Measurements from ENCODE around the gene CDCA4. TPM values are rescaled to one million over a fixed set of nuclear protein-coding genes. Genes with fewer than 3 reads are reported as not detected.
"Not testable (repeated sequence)": the region's sequence is repeated elsewhere in the genome, so short reads cannot be mapped to it uniquely, and the experiment has no call there.

The CDCA4 gene
- total and polyA plus RNA-seq, 5 donors from 2014 or later = 12.8 to 16.7 (median 15.3) TPM

GRCh38 chr14:105039458-105040205, 18.7 kb upstream of the CDCA4 start:
- H3K4me3 Mint-ChIP-seq = no peak overlapping the region
- no peaks in the 10 kb centered on the region for H3K36me3 Mint-ChIP-seq
- peaks cover 0 to 2% (median 0%) of the 10 kb centered on the region in 7 donors for H3K9me3 Mint-ChIP-seq
- H3K36me3 ChIP-seq (ENCODE audit: control insufficient read depth, insufficient read depth, low read length) = no peaks in the 10 kb centered on the region
- H3K9me3 ChIP-seq (ENCODE audit: control insufficient read depth in 2 of 2, low read length in 2 of 2) = no peaks in the 10 kb centered on the region
- H3K4me3 ChIP-seq (ENCODE audit: low read depth, low read length) = no peak overlapping the region
- H3K27ac ChIP-seq (ENCODE audit: insufficient read depth, low read length, poor library complexity, severe bottlenecking) = no peak overlapping the region
- ATAC-seq (ENCODE audit: low read depth in 2 of 2) (no peak), DNase-seq (no peak)
- H3K27me3 Mint-ChIP-seq = no peaks in the 10 kb centered on the region
- H3K4me1 ChIP-seq (ENCODE audit: control insufficient read depth, insufficient read depth, low read length, poor library complexity, severe bottlenecking) = no peaks in the 10 kb centered on the region
- no peaks in the 10 kb centered on the region for H3K27me3 ChIP-seq (ENCODE audit: control insufficient read depth, insufficient read depth, low read length)
- no peak overlapping the region for H3K27ac Mint-ChIP-seq
- peaks cover 0 to 5% (median 1%) of the 10 kb centered on the region in 4 donors for H3K4me1 Mint-ChIP-seq

DNA sequence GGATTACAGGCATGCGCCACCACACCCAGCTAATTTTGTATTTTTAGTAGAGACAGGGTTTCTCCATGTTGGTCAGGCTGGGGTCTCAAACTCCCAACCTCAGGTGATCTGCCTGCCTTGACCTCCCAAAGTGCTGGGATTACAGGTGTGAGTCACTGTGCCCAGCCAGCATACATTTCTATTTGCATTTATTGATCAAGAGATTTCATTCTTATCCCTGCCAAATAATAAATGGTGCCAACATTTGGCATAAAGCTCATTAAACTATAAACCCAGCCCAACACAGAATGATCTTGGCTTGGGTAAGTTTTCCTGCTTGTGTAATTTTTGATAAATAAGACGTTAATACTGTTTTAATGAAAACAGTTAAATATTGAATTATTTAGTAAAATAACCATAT, 14.7 kb upstream of the CDCA4 start:
- ATAC-seq (ENCODE audit: low read depth in 2 of 2); H3K36me3 Mint-ChIP-seq; H3K36me3 ChIP-seq (ENCODE audit: control insufficient read depth, insufficient read depth, low read length); H3K9me3 Mint-ChIP-seq; H3K27ac Mint-ChIP-seq; H3K4me1 ChIP-seq (ENCODE audit: control insufficient read depth, insufficient read depth, low read length, poor library complexity, severe bottlenecking); H3K4me3 Mint-ChIP-seq; DNase-seq; H3K27me3 Mint-ChIP-seq; H3K4me3 ChIP-seq (ENCODE audit: low read depth, low read length); H3K27ac ChIP-seq (ENCODE audit: insufficient read depth, low read length, poor library complexity, severe bottlenecking); H3K9me3 ChIP-seq (ENCODE audit: control insufficient read depth in 2 of 2, low read length in 2 of 2); H3K27me3 ChIP-seq (ENCODE audit: control insufficient read depth, insufficient read depth, low read length): not testable (repeated sequence)
- H3K4me1 Mint-ChIP-seq = peaks cover 5 to 26% (median 14%) of the 10 kb centered on the region in 4 donors

GRCh38 chr14:105034315-105035039, 13.6 kb upstream of the CDCA4 start:
- H3K27ac ChIP-seq (ENCODE audit: insufficient read depth, low read length, poor library complexity, severe bottlenecking) = no peak overlapping the region
- no peak overlapping the region for H3K4me3 ChIP-seq (ENCODE audit: low read depth, low read length)
- no peaks in the 10 kb centered on the region for H3K27me3 Mint-ChIP-seq
- no peak for ATAC-seq (ENCODE audit: low read depth in 2 of 2)
- no peaks in the 10 kb centered on the region for H3K27me3 ChIP-seq (ENCODE audit: control insufficient read depth, insufficient read depth, low read length)
- no peaks in the 10 kb centered on the region for H3K36me3 ChIP-seq (ENCODE audit: control insufficient read depth, insufficient read depth, low read length)
- peaks cover 6% of the 10 kb centered on the region for H3K4me1 ChIP-seq (ENCODE audit: control insufficient read depth, insufficient read depth, low read length, poor library complexity, severe bottlenecking)
- no peaks in the 10 kb centered on the region for H3K36me3 Mint-ChIP-seq
- H3K27ac Mint-ChIP-seq = peak overlapping the region; percentile 58 to 95 (median 94)
- no peak for DNase-seq
- H3K9me3 ChIP-seq (ENCODE audit: control insufficient read depth in 2 of 2, low read length in 2 of 2) = no peaks in the 10 kb centered on the region
- peak overlapping the region; percentile 85 to 98 (median 90) for H3K4me3 Mint-ChIP-seq
- H3K9me3 Mint-ChIP-seq = peaks cover 0 to 3% (median 0%) of the 10 kb centered on the region in 7 donors
- H3K4me1 Mint-ChIP-seq = peaks cover 5 to 30% (median 16%) of the 10 kb centered on the region in 4 donors

- H3K4me3 Mint-ChIP-seq = peak overlapping the region; percentile 85 to 98 (median 90)
- H3K9me3 ChIP-seq (ENCODE audit: control insufficient read depth in 2 of 2, low read length in 2 of 2); H3K4me1 ChIP-seq (ENCODE audit: control insufficient read depth, insufficient read depth, low read length, poor library complexity, severe bottlenecking); H3K27me3 Mint-ChIP-seq; ATAC-seq (ENCODE audit: low read depth in 2 of 2); H3K36me3 ChIP-seq (ENCODE audit: control insufficient read depth, insufficient read depth, low read length); H3K9me3 Mint-ChIP-seq; H3K36me3 Mint-ChIP-seq; H3K27me3 ChIP-seq (ENCODE audit: control insufficient read depth, insufficient read depth, low read length): not testable (repeated sequence)
- Histone ChIP-seq H3K27ac (ENCODE audit: insufficient read depth, low read length, poor library complexity, severe bottlenecking) (peak overlapping the region; percentile 67), H3K4me3 (ENCODE audit: low read depth, low read length) (peak overlapping the region; percentile 92)
- peaks cover 5 to 31% (median 16%) of the 10 kb centered on the region in 4 donors for H3K4me1 Mint-ChIP-seq
- peak overlapping the region; percentile 74 to 95 (median 94) for H3K27ac Mint-ChIP-seq
- DNase-seq = peak in 2 of 3 donors; percentile 23 to 27
Measured at GRCh38 chr14:105033412-105033900, 12.6 kb upstream of the CDCA4 start.

DNA sequence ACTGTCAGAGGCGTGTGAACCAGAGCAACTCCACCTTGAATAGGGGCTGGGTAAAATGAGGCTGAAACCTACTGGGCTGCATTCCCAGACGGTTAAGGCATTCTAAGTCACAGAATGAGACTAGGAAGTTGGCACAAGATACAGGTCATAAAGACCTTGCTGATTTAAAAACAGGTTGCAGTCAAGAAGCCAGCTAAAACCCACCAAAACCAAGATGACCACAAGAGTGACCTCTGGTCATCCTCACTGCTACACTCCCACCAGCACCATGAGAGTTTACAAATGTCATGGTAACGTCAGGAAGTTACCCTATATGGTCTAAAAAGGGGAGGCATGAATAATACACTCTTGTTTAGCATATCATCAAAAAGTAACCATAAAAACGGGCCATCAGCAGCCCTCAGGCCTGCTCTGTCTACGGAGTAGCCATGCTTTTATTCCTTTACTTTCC, 11.6 kb upstream of the CDCA4 start:
- not testable (repeated sequence) for H3K36me3 ChIP-seq (ENCODE audit: control insufficient read depth, insufficient read depth, low read length); H3K4me1 ChIP-seq (ENCODE audit: control insufficient read depth, insufficient read depth, low read length, poor library complexity, severe bottlenecking); H3K27ac ChIP-seq (ENCODE audit: insufficient read depth, low read length, poor library complexity, severe bottlenecking); H3K27me3 ChIP-seq (ENCODE audit: control insufficient read depth, insufficient read depth, low read length); ATAC-seq (ENCODE audit: low read depth in 2 of 2); H3K9me3 Mint-ChIP-seq; H3K27me3 Mint-ChIP-seq; H3K36me3 Mint-ChIP-seq; H3K9me3 ChIP-seq (ENCODE audit: control insufficient read depth in 2 of 2, low read length in 2 of 2); DNase-seq
- H3K27ac Mint-ChIP-seq = peak overlapping the region in 2 of 3 donors; percentile 94 to 95
- peak overlapping the region; percentile 85 to 98 (median 90) for H3K4me3 Mint-ChIP-seq
- H3K4me3 ChIP-seq (ENCODE audit: low read depth, low read length) = peak overlapping the region; percentile 92
- H3K4me1 Mint-ChIP-seq = peaks cover 5 to 33% (median 17%) of the 10 kb centered on the region in 4 donors

DNA sequence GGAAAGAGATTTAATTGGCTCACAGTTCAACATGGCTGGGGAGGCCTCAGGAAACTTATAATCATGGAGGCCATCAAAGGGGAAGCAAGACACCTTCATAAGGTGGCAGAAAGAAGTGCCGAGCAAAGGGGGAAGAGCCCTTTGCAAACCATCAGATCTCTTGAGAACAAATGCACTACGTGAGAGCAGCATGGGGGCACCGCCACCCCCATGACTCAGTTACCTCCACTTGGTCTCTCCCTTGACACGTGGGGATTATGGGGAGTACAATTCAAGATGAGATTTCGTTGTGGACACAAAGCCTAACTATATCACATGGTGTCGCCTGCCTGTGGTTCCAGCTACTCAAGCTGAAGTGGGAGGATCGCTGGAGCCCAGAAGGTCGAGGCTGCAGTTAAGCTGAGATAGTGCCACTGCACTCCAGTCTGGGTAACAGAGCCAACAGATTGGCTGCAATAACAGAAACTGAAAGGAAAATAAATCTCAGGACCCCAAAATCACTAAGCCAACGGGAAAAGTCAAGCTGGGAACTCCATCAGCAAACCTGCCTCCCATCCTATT, 10.0 kb upstream of the CDCA4 start:
- peaks cover 12% of the 10 kb centered on the region for H3K4me1 ChIP-seq (ENCODE audit: control insufficient read depth, insufficient read depth, low read length, poor library complexity, severe bottlenecking)
- peaks cover 0 to 6% (median 0%) of the 10 kb centered on the region in 7 donors for H3K9me3 Mint-ChIP-seq

DNA sequence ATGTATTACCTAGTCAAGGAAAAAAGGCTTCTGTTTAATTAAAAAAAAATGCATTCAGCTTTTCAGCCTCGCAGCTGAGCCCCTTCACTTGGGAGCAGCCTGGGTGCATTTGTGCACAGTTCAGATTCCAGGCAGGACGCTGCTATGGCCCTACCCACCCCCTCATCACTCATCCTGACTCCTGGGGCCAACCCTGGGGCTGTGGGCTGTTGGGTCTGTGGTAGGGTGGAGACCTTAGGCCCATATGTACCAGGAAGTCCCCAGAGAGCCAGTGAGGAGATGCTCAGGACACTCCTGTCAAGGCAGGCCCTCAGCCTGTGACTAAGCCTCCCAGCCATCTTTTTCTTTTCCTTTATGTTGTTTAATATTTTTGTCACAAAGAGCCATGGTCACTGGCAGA, 9.3 kb upstream of the CDCA4 start:
- peak overlapping the region in 2 of 4 donors; percentile 15 to 52 for H3K4me3 Mint-ChIP-seq
- H3K9me3 Mint-ChIP-seq = peaks cover 0 to 6% (median 0%) of the 10 kb centered on the region in 7 donors
- H3K27me3 Mint-ChIP-seq = no peaks in the 10 kb centered on the region
- H3K36me3 Mint-ChIP-seq = peaks cover 6% of the 10 kb centered on the region
- Histone ChIP-seq H3K4me1 (ENCODE audit: control insufficient read depth, insufficient read depth, low read length, poor library complexity, severe bottlenecking) (peaks cover 19% of the 10 kb centered on the region), H3K4me3 (ENCODE audit: low read depth, low read length) (no peak overlapping the region), H3K27me3 (ENCODE audit: control insufficient read depth, insufficient read depth, low read length) (no peaks in the 10 kb centered on the region), H3K9me3 (ENCODE audit: control insufficient read depth in 2 of 2, low read length in 2 of 2) (no peaks in the 10 kb centered on the region), H3K27ac (ENCODE audit: insufficient read depth, low read length, poor library complexity, severe bottlenecking) (no peak overlapping the region), H3K36me3 (ENCODE audit: control insufficient read depth, insufficient read depth, low read length) (no peaks in the 10 kb centered on the region)
- no peak for DNase-seq
- no peak overlapping the region for H3K27ac Mint-ChIP-seq
- no peak for ATAC-seq (ENCODE audit: low read depth in 2 of 2)
- H3K4me1 Mint-ChIP-seq = peaks cover 12 to 47% (median 27%) of the 10 kb centered on the region in 4 donors

More for the DNA sequence above, 10.0 kb upstream of the CDCA4 start:
- Mint-ChIP-seq H3K27me3 (no peaks in the 10 kb centered on the region), H3K36me3 (peaks cover 6% of the 10 kb centered on the region), H3K27ac (no peak overlapping the region), H3K4me1 (peaks cover 10 to 41% (median 21%) of the 10 kb centered on the region in 4 donors), H3K4me3 (peak overlapping the region in 2 of 4 donors; percentile 24 to 52)
- no peak for DNase-seq
- no peak overlapping the region for H3K4me3 ChIP-seq (ENCODE audit: low read depth, low read length)
- no peaks in the 10 kb centered on the region for H3K27me3 ChIP-seq (ENCODE audit: control insufficient read depth, insufficient read depth, low read length)
- H3K9me3 ChIP-seq (ENCODE audit: control insufficient read depth in 2 of 2, low read length in 2 of 2) = no peaks in the 10 kb centered on the region
- ATAC-seq (ENCODE audit: low read depth in 2 of 2) = no peak
- no peak overlapping the region for H3K27ac ChIP-seq (ENCODE audit: insufficient read depth, low read length, poor library complexity, severe bottlenecking)
- H3K36me3 ChIP-seq (ENCODE audit: control insufficient read depth, insufficient read depth, low read length) = no peaks in the 10 kb centered on the region
